K562 (cell line): ENCODE data around the gene AQP5.

Experiments
- BRCA1 ChIP-seq, 2 experiments: fragments of 450-650 bp in 1 of 2; sonication (generic) in 1 of 2; formaldehyde crosslinking in 1 of 2; IDR thresholded peaks; 2 replicates each; pipeline versions ENCODE4 v1.5.0 to v1.6.1; 2017 to 2020; ENCODE audit warnings: mild to moderate bottlenecking in 1 of 2, missing genetic modification reagents in 1 of 2
- ETV1 ChIP-seq: fragments of 450-650 bp; conservative IDR thresholded peaks from 2 replicates; pipeline ENCODE4 v1.6.1; 2016; ENCODE audit warnings: missing genetic modification characterization, control low read depth, low read depth, missing compliant biosample characterization
- PTBP1 ChIP-seq: fragments of 200-400 bp; formaldehyde crosslinking; IDR thresholded peaks from 2 replicates; pipeline ENCODE4 v1.6.1; 2017; ENCODE audit warnings: low read depth, low read length
- RB1 ChIP-seq: fragments of 450-650 bp; IDR thresholded peaks from 2 replicates; pipeline ENCODE4 v1.6.1; 2017; ENCODE audit warnings: low read depth, mild to moderate bottlenecking
- RFX5 ChIP-seq: IDR thresholded peaks from 2 replicates; pipeline ENCODE4 v1.6.1; 2011; ENCODE audit warnings: low read depth, mild to moderate bottlenecking, improper control_type of control experiment, low read length

DNA sequence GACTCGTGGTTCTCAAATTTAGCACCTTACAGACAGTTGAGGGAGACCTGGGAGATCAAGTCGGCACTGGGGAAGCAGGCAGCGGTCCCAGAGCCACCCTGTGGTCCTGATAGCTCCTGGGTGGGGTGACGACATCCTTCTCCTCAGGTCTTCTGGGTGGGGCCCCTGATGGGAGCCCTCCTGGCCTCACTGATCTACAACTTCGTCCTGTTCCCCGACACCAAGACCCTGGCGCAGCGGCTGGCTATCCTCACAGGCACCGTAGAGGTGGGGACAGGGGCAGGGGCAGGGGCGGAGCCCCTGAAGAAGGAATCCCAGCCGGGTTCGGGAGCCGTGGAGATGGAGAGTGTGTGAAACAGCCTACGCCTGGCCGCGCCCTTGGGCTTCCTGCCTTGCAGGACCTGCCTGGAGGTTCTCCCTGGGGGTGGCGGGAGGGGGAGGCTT is 13.7 kb downstream of the AQP5 start:
- TF ChIP-seq BRCA1 (IDR thresholded peaks at IDR 0.05), result no peak
- no peak for TF ChIP-seq BRCA1 (CRISPR knock-in tag; IDR thresholded peaks at IDR 0.05)
- TF ChIP-seq RB1, result no peak
- no peak for TF ChIP-seq PTBP1
- no peak for TF ChIP-seq ETV1 (tag)
- TF ChIP-seq RFX5, result no peak
